Ammon's horn (tissue), 1 donor: ENCODE results near the gene ZNF695.

Source experiments
- DNase-seq: peaks from one replicate; pipeline ENCODE4 v3.0.0-alpha.2; 2016; ENCODE audit warnings: low spot score

Gene ZNF695

DNA sequence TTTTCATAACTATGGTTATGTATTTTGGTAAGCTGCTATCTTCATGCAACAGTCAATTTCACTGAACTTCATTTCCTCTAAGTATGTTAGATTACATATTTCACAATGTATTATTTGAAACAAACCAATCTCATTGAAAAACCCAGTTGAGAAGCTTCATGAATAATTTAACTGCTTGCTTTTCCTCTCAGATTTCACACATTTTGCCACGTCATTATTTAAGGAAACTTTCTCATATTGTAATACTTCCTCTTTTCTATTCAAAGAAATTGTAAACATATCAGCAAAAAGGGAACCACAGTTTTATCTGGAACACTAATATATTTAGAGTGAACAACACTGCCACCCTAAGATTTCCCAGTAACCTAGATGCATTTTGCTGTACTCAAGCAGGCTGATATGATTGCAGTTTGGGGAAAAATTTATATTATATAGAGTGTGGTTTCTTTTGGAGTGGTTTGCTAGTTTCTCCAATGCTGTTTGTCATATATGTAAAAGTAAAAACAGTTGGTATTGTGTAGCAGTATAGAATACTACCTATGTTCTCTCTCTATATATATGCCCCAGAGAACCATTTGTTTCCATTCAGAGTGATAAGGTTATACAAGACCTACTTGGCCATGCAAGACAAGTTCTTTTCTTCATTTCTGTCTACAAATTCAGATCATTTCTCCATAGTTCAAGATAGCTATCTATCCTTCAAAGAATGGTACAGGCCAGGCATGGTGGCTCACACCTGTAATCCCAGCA lies 47.7 kb downstream of the ZNF695 start:
- peak; percentile 44 for DNase-seq

DNA sequence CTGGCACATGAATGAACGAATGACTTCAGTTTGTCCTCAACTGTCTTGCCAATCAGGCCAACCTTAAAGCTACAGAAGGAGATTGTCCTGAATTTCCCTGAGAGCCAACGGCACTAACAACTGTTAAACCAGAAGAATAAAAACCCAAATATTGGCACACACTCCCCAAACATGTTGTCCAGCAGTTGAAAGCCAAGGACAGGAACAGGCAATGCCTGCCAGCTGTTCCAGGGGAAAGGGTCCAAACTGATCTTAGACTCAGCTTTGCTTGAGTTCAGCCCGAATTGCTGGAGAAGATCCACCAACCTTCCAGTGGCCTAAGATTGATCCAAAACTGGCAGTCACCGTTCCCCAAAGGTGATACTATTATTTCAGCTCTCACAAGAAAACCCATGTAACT lies 53.7 kb downstream of the ZNF695 start:
- DNase-seq: no peak

DNA sequence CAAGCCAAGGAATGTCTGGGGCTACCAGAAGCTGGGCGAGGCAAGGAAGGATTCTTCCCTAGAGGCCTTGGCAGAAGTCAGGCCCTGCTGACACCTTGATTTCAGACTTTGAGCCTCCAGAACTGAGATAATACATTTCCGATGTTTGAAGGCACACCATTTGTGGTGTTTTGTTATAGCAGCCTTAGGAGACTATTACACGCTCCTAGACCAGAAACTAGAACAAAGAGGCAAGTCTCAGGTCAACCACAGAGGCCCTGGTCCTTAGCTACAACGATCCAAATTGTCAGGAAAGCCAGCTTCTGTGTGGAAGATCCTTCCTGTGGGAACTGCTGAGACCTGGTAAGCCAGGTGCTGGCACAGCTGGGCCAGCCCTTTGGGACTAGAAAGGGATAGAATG lies 56.4 kb downstream of the ZNF695 start:
- no peak for DNase-seq

- no peak for DNase-seq
Measured at GRCh38 chr1:246949956-246950355, 57.9 kb downstream of the ZNF695 start.

- DNase-seq: peak; percentile 70
Measured at GRCh38 chr1:246947255-246947654, 60.6 kb downstream of the ZNF695 start.

- no peak for DNase-seq
Measured at GRCh38 chr1:246946366-246946765, 61.5 kb downstream of the ZNF695 start.
